GM12801 (cell line): ENCODE measurements around the gene THPO.

ENCODE experiments used
- TF ChIP-seq, protein P1 (sequence below): IDR thresholded peaks from one replicate; pipeline ENCODE4 v1.5.1; 2011; ENCODE audit warnings: control low read depth; ENCODE audit not compliant: insufficient read length; ENCODE audit errors: extremely low read depth

THPO gene

DNA sequence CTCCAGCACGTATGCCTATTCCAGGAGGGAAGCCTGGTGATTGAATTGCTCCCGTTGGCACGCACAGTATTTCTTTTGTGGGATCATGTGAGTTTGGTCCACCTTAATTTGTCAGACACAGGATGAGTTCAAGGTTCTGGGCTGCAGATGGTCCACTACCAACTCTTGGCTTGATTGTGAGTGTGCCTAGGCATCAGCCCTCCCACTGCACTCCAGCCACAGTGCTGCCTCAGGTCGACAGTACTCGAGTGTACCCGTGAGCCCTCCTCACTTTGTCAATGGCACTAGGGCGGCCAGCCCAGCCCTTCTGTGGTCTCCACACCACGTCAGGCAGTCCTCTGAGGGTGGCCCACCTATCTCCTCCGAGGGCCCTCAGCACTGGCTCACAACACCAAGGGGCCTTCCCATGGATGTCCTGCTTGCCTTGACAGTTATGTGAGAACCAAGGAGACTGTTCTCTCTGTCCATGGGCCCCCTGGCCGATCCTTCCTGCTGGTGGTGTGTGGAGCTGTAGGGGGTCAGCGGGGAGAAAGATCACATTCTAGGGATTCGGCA, 32.0 kb upstream of the THPO start:
- TF ChIP-seq, protein P1, sequence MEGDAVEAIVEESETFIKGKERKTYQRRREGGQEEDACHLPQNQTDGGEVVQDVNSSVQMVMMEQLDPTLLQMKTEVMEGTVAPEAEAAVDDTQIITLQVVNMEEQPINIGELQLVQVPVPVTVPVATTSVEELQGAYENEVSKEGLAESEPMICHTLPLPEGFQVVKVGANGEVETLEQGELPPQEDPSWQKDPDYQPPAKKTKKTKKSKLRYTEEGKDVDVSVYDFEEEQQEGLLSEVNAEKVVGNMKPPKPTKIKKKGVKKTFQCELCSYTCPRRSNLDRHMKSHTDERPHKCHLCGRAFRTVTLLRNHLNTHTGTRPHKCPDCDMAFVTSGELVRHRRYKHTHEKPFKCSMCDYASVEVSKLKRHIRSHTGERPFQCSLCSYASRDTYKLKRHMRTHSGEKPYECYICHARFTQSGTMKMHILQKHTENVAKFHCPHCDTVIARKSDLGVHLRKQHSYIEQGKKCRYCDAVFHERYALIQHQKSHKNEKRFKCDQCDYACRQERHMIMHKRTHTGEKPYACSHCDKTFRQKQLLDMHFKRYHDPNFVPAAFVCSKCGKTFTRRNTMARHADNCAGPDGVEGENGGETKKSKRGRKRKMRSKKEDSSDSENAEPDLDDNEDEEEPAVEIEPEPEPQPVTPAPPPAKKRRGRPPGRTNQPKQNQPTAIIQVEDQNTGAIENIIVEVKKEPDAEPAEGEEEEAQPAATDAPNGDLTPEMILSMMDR = no peak

DNA sequence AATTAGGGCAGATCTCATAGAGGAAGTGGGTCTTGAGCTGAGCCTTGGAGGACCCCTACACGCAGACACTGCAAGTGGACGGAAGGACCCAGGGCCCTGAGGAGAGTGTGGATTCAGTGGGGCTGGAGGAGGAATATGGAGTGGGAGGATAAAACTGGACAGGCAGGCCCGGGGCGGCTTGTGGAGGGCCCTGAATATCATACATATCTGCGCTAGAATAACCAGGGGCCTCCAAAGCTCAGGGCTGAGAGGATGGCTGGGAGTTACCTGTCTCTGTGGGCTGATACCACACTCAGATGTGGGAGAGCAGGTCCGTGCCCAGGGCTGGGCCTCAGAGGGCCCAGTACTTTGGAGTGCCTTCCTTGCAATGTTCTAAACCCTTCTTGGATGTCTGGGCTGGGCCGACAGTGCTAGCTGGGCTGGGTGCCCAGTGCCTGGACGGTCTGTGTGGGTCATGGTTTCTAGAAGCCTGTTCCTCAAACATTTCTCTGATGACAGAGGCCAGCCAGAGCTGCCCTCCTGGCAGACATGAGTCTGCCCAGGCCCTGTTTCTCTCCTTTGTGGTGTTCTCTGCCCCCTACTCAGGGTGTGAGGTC, 31.4 kb upstream of the THPO start:
- TF ChIP-seq, protein P1 = no peak

DNA sequence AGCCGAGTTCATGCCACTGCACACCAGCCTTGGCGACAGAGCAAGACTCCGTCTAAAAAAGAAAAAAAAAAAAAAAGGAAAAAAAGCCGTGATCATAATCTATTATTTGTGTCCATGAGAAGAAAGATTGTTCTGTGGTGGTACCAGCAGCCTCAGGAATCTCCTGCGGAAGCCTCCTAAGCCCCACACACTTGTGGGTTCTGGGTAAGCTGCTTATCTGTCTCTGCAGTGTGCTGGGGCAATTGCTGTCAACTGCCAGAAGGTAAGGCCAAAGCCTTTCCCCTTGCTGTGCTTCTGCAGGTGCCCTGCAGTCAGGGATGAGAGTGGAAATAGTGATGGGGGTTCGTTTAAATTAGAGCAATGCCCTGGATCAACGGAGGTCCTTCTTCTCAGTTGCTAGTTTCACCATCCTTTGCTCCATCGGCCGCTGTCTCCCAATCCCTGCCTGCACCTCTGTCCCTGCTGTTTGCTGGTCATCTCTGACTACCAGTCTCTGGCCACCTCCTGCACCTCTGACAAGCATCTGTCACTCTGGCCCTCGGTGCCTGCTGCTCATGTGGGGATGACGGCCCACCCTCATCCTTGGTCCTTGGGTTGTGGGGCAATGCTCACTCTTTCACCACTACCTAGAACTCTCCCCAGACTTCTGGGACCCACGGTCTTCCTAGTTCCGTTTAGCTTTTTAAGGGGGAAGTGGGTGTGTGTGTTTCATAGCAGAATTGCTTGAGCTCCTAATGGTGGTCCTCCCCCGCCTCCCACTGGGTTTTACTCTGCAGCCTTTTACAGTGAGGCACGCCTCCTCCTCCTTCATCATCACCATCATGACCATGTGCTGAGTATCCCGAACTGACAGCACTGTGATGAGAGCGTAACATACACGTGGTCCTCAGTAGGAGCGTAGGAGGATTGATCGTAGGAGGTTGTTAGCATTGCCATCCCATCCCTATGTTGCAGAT, 27.3 kb upstream of the THPO start:
- TF ChIP-seq, protein P1 = no peak

DNA sequence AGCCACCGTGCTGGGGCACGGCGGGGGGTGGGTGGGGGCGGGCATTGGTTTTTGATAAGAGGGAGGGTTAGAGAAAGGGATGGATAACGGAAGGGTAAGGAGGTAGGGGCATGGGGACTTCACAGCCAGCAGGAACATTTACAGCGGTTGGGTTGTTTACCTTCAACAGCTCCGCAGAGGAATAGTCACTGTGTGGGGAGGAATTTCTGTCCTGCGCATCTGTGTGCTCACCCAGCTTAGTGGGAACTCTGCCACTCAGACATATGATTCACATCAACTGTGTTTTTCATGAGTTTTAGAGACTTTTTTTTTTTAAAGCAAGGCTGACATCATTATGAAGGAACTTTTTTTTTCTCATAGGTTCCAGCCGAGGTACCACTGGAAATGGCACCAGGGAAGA, 21.4 kb upstream of the THPO start:
- TF ChIP-seq, protein P1 = no peak

DNA sequence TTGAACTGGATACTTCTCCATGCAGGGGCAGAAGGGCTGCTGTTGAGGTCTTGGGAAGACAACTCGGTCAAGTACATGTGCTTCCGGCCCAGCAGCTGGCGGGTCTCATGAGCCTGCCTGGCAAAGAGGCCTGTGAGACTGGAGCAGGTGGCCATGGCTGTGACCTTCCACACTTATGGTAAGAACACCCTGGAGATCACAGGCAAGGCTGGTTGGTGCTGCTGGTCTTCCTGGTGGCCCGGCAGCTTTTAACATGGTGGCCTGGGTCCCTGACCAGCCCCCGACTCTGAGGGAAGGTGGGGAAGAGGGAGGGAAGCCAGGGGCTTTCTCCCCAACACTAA, 17.3 kb upstream of the THPO start:
- TF ChIP-seq, protein P1 = no peak

DNA sequence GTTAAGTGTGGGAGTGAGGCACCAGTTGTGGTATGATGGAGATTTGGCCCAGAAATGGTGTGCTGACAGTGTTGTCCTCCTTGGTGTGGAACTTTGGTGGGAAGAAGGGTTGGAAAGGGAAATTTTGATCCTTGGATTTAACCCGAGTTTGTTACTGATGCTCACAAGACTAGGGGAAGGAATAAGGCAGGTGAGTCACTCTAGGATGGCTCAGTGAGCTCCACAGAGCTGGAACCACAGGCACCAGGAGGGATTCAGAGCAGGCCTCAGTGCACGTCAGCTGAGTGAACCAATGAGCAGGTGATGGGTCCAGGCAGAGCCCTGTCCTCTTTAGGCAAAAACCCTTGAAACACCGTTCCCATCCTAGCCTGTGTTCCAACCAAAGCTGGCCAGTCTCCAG, 13.3 kb upstream of the THPO start:
- TF ChIP-seq, protein P1 = no peak

DNA sequence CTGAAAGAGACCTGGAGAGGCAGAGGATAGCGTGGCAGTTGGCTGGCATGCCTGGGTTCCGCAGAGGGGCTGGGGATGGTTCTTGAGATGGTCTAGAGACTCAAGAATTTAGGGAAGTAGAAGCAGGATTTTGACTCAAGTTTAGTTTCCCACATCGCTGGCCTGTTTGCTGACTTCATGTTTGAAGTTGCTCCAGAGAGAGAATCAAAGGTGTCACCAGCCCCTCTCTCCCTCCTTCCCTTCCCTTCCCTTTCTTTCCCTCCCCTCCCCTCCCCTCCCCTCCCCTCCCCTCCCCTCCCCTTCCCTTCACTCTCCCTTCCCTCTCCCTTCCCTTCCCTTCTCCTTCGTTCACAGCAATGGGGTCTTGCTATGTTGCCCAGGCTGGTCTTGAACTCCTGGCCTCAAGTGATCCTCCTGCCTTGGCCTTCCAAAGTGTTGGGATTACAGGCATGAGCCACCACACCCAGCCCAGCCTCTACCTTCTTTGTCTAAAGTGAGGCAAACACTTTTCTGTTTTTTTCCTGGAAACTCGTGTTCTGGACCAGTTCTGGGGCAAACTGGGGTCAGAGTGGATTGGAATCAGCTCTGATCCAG, 12.0 kb upstream of the THPO start:
- TF ChIP-seq, protein P1 = no peak
